ENCODE data around the gene ZCCHC24. TPM values are rescaled to one million over a fixed set of nuclear protein-coding genes. Genes with fewer than 3 reads are reported as not detected.
A peak's percentile ranks its signal among the peaks of the same experiment; 100 is the strongest.

The ZCCHC24 gene
- total RNA-seq, 2 donors from 2014 or later = 0.43 to 0.74 TPM

DNA sequence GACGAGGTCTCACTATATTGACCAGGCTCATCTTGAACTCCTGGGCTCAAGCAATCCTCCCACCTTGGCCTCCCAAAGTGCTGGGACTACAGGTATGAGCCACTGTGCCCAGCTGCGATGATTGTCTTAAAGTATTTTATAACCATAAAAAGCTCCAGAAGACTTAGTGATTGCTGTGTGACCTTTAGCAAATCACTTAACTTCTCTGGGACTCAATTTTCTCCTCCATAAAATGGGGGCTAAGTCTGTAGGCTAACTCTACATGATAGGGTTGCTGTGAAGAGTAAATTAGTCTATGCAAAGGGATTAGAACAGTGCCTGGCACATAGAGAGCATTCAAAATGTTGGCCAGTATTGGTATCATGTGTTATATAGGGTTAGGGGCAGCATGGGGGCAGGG lies 55.4 kb downstream of the ZCCHC24 start:
- no peak overlapping the region for H3K27ac Mint-ChIP-seq
- ATAC-seq (no peak), DNase-seq (ENCODE audit: low spot score in 2 of 2) (peak in 1 of 2 donors; percentile 2)
- H3K36me3 Mint-ChIP-seq = no peaks in the 10 kb centered on the region
- no peaks in the 10 kb centered on the region for H3K9me3 Mint-ChIP-seq

DNA sequence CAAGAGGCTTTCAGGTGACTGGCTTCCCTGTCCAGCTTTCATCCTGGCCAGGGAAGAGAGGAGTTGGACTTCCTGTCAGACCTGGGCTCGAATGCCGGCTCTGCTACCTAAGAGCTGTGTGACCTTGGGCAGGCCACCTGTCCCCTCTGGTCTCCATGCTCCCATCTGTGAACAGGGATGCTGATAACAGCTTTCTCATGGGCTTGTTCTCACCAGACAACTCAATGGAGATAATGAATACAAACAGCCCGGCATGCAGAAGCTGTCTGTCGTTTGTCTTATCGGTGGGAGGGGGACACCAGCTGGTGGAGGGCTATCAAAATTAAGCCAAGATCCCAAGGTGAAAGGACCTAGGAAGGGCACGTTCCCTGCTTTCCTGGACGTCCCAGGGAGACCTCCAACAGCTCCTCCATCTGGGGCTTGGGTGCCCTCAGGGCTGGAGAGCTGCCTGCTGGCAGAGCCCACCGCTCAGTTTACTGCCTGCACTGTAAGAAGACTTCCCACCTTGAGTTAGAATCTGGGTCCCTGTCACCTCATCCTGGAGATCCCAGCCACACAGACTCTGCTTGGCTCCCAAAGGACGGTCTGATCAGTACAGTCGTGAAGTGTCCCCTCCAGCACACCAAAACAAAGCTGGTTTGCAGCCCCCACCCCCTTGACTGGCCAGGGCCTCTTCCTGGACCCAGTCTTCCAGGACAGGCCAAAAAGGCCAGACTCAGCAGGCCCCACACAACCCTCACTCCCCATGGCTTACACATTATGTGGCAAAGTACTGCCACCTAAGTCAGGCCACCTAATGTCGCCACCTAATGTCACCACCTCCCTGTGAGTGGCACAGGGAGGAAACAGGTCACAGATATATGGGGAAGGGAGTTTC lies 57.2 kb downstream of the ZCCHC24 start:
- H3K27ac Mint-ChIP-seq = no peak overlapping the region
- ATAC-seq = peak in 1 of 2 donors; percentile 91

DNA sequence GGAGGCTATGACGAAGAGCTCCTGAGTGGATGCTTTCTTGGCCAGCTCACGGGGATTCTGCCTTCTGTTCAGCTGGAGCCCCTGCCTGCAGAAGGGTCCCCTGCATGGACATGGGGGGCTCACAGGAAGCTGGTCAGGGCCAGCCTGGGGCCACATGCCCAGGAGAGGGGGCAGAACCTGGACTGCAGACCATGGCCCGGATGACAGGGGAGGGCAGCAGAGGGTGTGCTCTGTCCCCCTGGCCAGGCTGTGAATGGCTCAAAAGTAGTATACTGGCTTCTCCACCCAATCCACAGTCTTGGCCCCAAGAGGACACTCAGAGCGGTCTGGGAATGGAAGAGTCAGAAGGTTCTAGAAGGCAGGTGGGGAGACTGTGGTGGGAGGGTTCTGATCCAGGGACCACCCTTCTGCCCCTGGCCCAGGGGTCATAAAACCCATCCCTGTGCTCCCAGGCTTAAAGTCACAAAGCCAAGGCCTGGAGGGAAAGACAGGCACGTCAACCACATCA lies 57.9 kb downstream of the ZCCHC24 start:
- Mint-ChIP-seq H3K27ac (peak overlapping the region in 1 of 2 donors; percentile 32), H3K9me3 (no peaks in the 10 kb centered on the region), H3K36me3 (no peaks in the 10 kb centered on the region)
- no peak for ATAC-seq
- peak in 1 of 2 donors; percentile 33 for DNase-seq (ENCODE audit: low spot score in 2 of 2)

More for the DNA sequence above, 57.2 kb downstream of the ZCCHC24 start:
- no peaks in the 10 kb centered on the region for H3K9me3 Mint-ChIP-seq
- H3K36me3 Mint-ChIP-seq = no peaks in the 10 kb centered on the region
- DNase-seq (ENCODE audit: low spot score in 2 of 2) = peak in 1 of 2 donors; percentile 44

DNA sequence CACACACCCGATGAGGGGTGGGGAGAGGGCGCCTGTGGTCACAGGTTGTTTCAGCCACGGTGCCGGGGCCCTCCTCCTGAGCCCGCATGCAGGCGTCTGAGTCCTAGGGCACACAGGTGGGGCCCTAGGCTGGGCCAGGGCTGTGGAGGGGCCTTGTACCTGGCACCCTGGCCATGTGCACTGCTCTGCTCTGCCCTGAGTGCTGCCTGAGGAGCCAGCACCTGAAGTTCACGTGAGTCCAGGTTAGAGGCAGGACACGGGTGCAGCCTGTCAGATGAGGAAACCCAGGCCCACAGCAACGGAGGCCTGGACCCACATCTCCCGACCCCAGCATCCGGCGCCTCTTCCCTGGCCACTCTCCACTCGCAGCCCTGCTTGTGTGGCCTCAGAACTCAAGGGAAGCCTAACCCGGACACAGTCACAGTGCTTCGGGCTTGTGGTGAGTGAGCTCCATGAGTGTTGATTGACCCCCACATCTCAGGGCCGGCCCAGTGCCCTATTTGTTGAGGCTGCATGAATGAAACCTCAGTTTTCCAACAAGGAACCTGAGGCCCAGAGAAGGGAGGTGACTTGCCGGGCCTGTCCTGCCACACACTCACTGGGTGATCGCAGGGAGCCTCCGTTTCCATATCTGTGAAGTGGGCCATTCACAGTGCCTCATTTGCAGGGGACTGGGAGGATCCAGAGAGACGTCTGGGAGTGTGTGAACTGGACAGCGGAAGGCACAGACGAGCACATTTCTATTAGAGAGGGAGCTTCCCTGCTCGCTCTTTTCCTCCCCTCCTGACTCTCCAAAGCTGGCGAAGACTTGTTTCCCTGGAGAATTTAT lies 58.6 kb downstream of the ZCCHC24 start:
- Mint-ChIP-seq H3K9me3 (no peaks in the 10 kb centered on the region), H3K27ac (peak overlapping the region in 1 of 2 donors; percentile 32), H3K36me3 (no peaks in the 10 kb centered on the region)
- DNase-seq (ENCODE audit: low spot score in 2 of 2) (peak in 1 of 2 donors; percentile 44), ATAC-seq (no peak)

DNA sequence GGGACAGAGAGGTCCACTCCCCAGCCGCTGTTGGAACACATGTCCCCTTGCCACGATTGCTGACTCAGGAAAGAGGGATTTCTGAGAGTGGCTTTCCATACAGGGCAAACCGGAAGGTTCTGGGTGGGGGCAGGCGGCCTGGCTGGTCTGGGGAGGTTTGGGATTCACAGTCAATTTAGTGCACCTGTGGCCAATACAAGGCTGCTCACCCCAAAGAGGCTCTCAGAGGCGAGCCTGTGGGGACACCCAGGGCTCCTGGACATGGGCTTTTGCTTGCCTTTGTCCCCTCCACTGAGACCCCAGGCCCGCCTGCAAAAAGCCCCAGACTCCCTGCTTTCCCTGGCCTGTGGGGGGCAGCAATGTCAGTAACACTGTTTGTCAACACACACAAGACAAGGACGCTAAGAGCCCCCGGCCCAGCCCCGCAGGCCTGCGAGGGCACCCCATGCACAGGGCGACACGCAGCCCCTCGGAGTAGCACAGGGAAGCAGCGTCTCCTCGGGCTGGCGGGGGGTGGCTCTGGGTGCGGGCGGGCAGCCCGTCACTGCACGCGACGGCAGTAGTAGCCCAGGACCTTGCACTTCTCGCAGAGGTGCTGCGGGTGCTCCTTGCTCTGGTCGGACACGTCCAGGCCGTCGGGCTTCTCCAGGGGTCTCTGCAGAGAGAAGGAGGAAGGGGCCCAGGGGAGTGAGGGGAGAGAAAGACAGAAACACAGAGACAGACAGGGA lies 59.5 kb downstream of the ZCCHC24 start:
- Mint-ChIP-seq H3K9me3 (no peaks in the 10 kb centered on the region), H3K27ac (no peak overlapping the region), H3K36me3 (no peaks in the 10 kb centered on the region)
- ATAC-seq = no peak
- DNase-seq (ENCODE audit: low spot score in 2 of 2) = peak in 1 of 2 donors; percentile 50

DNA sequence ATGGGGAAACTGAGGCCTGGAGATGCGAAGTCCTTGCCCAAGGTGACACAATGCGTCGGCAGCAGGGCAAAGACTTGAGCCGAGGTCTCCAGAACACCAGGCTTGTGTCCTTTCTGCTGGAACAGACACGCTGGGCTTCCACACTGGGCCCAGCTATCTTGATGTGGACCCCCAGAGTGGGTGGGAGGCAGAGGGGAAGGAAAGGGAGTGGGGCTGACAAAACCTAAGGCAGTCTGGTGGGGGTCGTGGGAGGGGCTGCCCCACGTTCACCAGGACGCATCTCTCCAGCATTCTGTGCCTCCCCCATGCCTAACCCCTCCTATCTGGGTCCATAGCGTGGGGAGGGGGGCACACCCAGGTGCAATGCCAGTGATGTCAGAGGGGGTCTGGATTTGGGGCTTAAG lies 60.0 kb downstream of the ZCCHC24 start:
- Mint-ChIP-seq H3K9me3 (no peaks in the 10 kb centered on the region), H3K27ac (no peak overlapping the region), H3K36me3 (no peaks in the 10 kb centered on the region)
- ATAC-seq (no peak), DNase-seq (ENCODE audit: low spot score in 2 of 2) (no peak)

DNA sequence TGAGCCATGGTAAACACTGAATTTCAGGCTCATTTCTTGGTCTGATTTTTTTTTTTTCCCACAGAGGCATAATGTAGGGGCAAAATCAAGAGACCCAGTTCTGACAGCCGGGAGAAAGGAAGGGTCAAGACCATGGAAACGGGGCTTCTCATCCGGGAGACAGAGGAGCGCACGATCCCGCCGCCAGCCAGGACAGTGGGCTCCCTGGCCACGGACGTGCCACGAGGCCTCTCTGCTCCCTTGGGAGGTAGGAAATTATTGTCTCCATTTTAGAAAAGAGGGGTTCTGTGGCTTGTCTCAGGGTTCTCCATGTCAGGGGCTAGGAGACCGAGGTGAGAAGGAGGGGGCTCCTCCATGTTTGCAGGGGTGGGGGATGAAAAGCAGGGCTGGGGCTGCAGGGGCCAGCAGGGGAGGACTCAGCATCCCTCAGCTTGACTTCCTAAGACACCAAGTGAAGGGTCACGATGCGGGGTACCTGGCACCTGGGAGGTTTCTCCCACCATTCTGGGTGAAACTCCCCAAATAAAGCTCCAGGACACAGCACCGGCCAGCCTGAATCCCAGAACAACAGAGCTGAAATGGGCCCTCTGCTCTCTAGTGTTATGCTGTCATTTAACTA lies 60.5 kb downstream of the ZCCHC24 start:
- ATAC-seq = no peak

DNA sequence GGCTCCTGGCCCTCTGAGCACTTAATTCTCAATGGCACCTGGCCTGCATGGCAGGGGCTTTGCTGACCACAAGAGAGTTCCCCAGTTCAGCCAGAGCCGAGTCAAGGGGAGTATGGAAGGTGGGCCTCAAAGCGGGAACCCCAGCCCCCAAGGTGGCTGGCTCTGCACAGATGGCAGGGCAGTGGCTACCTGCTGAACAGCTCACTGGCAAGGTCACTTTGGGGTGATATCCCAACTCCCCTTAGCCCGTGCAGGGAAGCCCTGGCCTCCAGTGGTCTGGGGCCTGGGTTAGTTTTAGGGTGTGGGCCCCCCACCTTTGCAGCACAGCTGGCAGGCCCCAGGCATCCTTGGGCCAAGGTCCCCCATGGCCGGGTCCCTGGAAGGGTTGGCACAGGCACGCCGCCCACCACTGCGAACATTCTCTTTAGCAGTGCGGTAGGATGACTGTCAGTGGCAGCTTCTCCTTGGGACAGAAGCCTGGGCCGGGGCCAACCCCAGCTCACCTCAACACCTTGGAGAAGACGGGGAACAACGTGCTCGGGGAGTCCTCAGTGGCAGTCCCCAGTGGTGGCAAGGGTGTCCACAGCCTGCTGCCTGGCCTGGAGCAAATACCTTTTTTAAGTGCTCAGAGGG lies 61.3 kb downstream of the ZCCHC24 start:
- DNase-seq (ENCODE audit: low spot score in 2 of 2) (peak in 1 of 2 donors; percentile 40), ATAC-seq (no peak)
- Mint-ChIP-seq H3K27ac (no peak overlapping the region), H3K36me3 (no peaks in the 10 kb centered on the region), H3K9me3 (no peaks in the 10 kb centered on the region)

More for the DNA sequence above, 60.5 kb downstream of the ZCCHC24 start:
- Mint-ChIP-seq H3K27ac (peak overlapping the region in 1 of 2 donors; percentile 36), H3K36me3 (no peaks in the 10 kb centered on the region), H3K9me3 (no peaks in the 10 kb centered on the region)
- DNase-seq (ENCODE audit: low spot score in 2 of 2) = peak in 1 of 2 donors; percentile 3

DNA sequence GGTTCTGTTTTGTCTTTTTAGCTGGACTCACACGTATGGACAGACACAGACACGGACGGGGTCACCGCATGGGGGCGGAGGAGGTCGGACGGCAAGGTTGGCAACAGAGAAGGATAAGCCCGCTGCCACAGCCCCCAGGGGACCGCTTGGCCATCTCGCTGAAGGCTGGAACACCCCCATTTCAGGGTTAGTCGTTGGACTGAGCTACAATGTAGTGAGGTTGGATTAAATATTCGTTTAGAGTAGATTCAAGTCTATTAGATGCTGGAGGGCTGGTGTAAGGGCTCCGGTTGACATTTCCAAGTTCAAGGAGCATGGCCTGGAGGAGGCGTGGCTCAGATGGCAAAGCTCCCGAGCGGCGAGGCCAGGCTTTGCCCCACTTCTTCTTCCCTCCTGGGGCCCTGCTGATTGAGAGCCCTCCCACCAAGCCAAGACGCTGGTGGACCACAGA lies 62.9 kb downstream of the ZCCHC24 start:
- Mint-ChIP-seq H3K36me3 (no peaks in the 10 kb centered on the region), H3K9me3 (no peaks in the 10 kb centered on the region), H3K27ac (no peak overlapping the region)
- ATAC-seq (no peak), DNase-seq (ENCODE audit: low spot score in 2 of 2) (peak in 1 of 2 donors; percentile 25)

DNA sequence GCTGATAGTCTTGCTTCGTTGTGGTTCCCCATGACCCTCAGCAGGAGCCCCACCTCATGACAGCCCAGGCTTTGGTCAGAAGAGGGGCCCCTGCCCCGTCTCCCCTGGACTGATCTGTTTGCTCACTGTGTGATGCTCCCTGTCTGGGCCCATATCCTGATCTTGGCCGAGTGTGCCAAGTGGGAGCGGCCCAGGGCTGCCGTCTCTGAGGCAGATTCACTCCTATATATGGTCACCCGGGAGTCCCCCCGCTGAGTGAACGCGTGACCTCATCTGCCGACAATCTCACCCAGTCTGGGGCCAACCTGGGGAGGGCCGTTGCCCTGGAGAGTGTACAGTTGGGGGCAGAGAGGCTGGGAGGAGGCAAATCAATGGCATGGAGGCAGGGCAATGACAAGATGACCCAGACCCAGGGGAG lies 63.6 kb downstream of the ZCCHC24 start:
- no peaks in the 10 kb centered on the region for H3K9me3 Mint-ChIP-seq

DNA sequence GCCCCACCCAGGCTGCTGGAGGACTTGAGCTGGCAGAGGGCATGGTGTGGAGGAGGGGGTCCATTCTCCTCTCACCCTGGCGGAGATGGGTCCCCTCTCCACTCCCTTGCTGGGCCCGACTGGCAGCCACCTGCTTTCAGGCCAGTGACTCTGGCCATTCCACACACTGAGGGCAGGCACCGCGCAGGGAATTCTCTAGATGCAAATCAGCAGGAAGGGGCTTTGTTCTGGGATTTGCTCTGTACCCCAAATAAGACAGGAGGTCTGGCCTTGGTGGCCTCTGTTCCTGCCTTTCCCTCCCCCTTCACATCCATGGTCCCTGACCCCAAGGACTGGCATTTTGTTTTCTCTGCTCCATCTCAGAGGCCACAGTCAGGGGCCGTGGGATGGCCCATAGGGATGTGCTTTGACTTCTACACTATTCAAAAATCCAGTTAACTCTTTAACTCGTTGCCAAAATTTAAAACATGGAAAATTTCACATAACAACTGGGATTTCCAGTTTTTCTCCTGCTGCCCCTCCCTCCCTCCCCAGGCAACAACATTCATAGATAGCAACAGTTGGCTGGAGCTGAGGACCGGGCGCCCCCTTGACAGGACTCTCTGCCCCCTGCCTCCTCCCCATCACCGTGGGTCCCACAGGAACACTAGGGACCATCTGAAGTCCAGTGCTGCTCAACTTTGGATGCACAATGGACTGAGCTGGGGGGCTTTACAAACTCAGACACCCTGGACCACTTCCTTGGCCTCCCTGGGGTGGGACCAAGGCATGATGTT lies 64.3 kb downstream of the ZCCHC24 start:
- no peaks in the 10 kb centered on the region for H3K36me3 Mint-ChIP-seq
- ATAC-seq (no peak), DNase-seq (ENCODE audit: low spot score in 2 of 2) (peak in 1 of 2 donors; percentile 16)
- no peaks in the 10 kb centered on the region for H3K9me3 Mint-ChIP-seq
- no peak overlapping the region for H3K27ac Mint-ChIP-seq

More for the DNA sequence above, 63.6 kb downstream of the ZCCHC24 start:
- ATAC-seq (no peak), DNase-seq (ENCODE audit: low spot score in 2 of 2) (peak in 1 of 2 donors; percentile 39)
- Mint-ChIP-seq H3K27ac (no peak overlapping the region), H3K36me3 (no peaks in the 10 kb centered on the region)

DNA sequence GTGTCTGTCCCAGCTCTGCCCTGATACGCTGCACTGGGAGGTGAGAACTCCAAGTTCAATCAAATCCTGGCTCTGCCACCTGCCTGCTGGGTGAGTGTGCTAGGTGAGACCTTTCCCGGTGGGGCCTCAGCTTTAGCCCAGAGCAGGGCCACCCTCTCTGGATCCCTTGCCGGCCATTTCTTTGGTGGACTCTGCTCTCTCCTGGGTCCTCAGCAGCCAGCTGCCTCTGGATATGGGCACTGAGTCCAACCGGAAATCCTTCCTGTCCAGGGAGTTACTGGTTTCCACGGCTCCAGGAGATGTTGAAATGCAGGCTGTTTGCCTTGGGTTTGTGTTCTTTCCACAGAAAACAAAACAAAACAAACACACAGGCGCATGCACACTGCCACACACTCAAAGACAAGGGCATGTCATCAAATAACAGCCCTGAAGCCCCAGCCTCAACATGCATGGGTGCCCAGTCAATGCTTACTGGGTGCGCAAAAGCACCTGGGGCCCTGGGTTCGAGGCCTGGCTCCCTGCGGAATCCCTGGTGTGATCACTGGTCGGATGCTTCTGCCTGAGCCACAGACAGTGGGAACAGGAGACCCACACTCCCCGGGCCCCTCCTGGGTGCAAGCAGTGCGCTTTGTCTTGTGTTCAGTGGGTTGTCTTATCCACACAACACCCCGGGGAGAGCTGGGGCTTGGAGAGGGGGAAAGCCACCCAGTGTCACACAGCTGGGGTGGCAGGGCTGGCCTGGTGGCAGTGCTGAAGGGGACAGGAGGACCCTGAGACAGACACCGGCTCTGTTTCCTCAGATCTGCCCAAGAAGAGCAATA lies 65.1 kb downstream of the ZCCHC24 start:
- DNase-seq (ENCODE audit: low spot score in 2 of 2) = peak in 1 of 2 donors; percentile 50
- ATAC-seq = peak in 1 of 2 donors; percentile 13
- Mint-ChIP-seq H3K27ac (no peak overlapping the region), H3K36me3 (no peaks in the 10 kb centered on the region), H3K9me3 (no peaks in the 10 kb centered on the region)

DNA sequence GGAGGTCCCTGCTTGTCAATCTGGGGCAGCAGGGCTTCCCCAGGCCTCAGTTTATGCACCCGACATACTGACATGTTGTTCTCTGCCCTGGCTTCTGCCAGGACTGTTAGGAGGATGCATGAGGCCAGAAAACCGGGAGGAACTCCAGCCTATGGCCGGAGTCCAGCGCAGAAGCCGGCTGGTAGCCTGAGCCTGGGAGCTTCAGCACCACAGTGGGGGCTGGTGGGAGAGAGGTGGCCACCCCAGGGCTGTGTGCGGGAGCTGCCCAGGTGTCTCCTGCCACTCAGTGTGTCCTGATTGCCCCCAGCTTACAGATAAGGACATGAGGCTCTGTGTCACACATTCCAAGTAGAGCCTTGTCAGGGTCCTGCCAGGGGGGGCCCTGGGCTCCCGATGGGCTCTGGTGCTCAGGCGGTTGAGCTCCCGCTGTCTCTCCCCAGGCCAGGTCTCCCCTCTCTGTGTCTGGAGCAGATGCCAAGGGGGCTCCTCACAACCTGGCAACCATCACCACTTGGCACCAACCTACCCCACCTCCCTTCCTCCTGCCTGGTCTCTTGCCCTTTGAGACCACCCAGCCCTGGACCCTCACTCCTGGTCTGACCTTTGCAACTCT lies 65.8 kb downstream of the ZCCHC24 start:
- ATAC-seq (peak in 1 of 2 donors; percentile 16), DNase-seq (ENCODE audit: low spot score in 2 of 2) (peak in 1 of 2 donors; percentile 46)
- Mint-ChIP-seq H3K36me3 (no peaks in the 10 kb centered on the region), H3K27ac (no peak overlapping the region), H3K9me3 (no peaks in the 10 kb centered on the region)
